ENCODE results near the gene RGCC. TPM values are rescaled to one million over a fixed set of nuclear protein-coding genes. Genes with fewer than 3 reads are reported as not detected.
A peak's percentile ranks its signal among the peaks of the same experiment; 100 is the strongest.
"Not testable (repeated sequence)": the region's sequence is repeated elsewhere in the genome, so short reads cannot be mapped to it uniquely, and the experiment has no call there.

RGCC gene
- total and polyA plus RNA-seq, 5 donors: 19.3 to 59.5 (median 28.4) TPM

GRCh38 chr13:41420146-41420545 lies 37.2 kb upstream of the RGCC start:
- intact Hi-C loops (cut with DNase I): no loop called here
- no peak for DNase-seq
- no peak for ATAC-seq
- Histone ChIP-seq H3K9me3 (ENCODE audit: control insufficient read depth, low read length) (no peaks in the 10 kb centered on the region), H3K4me1 (ENCODE audit: control insufficient read depth, insufficient read depth, low read length) (no peaks in the 10 kb centered on the region), H3K27me3 (ENCODE audit: control insufficient read depth, insufficient read depth) (no peaks in the 10 kb centered on the region), H3K27ac (ENCODE audit: low read length) (no peak overlapping the region), H3K4me3 (ENCODE audit: low read length) (no peak overlapping the region)
- 85% methylated on average over 4 of the region's 4 CpGs for WGBS

- H3K27ac ChIP-seq (ENCODE audit: low read length); ATAC-seq; H3K4me1 ChIP-seq (ENCODE audit: control insufficient read depth, insufficient read depth, low read length); H3K4me3 ChIP-seq (ENCODE audit: low read length); DNase-seq; H3K9me3 ChIP-seq (ENCODE audit: control insufficient read depth, low read length); H3K27me3 ChIP-seq (ENCODE audit: control insufficient read depth, insufficient read depth); intact Hi-C loops (cut with DNase I): not testable (repeated sequence)
- WGBS: 71% methylated on average over 6 of the region's 6 CpGs
Observed at GRCh38 chr13:41421330-41421729, 36.0 kb upstream of the RGCC start.

GRCh38 chr13:41421983-41422382 lies 35.4 kb upstream of the RGCC start:
- ATAC-seq; H3K27me3 ChIP-seq (ENCODE audit: control insufficient read depth, insufficient read depth); H3K4me1 ChIP-seq (ENCODE audit: control insufficient read depth, insufficient read depth, low read length); intact Hi-C loops (cut with DNase I); DNase-seq; H3K27ac ChIP-seq (ENCODE audit: low read length); H3K9me3 ChIP-seq (ENCODE audit: control insufficient read depth, low read length); H3K4me3 ChIP-seq (ENCODE audit: low read length): not testable (repeated sequence)
- WGBS: 74% methylated on average over 7 of the region's 7 CpGs

- H3K9me3 ChIP-seq (ENCODE audit: control insufficient read depth, low read length); H3K4me1 ChIP-seq (ENCODE audit: control insufficient read depth, insufficient read depth, low read length); DNase-seq; H3K27me3 ChIP-seq (ENCODE audit: control insufficient read depth, insufficient read depth); ATAC-seq; H3K27ac ChIP-seq (ENCODE audit: low read length); intact Hi-C loops (cut with DNase I); H3K4me3 ChIP-seq (ENCODE audit: low read length): not testable (repeated sequence)
- WGBS: 70% methylated on average over 13 of the region's 13 CpGs
Observed at GRCh38 chr13:41423259-41423658, 34.1 kb upstream of the RGCC start.

GRCh38 chr13:41424675-41425074 lies 32.7 kb upstream of the RGCC start:
- intact Hi-C loops (cut with DNase I); ATAC-seq; DNase-seq; H3K27ac ChIP-seq (ENCODE audit: low read length); H3K27me3 ChIP-seq (ENCODE audit: control insufficient read depth, insufficient read depth); H3K4me3 ChIP-seq (ENCODE audit: low read length); H3K4me1 ChIP-seq (ENCODE audit: control insufficient read depth, insufficient read depth, low read length); H3K9me3 ChIP-seq (ENCODE audit: control insufficient read depth, low read length): not testable (repeated sequence)
- 96% methylated on average over 6 of the region's 6 CpGs for WGBS

GRCh38 chr13:41426047-41426446 lies 31.3 kb upstream of the RGCC start:
- H3K4me1 ChIP-seq (ENCODE audit: control insufficient read depth, insufficient read depth, low read length): no peaks in the 10 kb centered on the region
- no peaks in the 10 kb centered on the region for H3K9me3 ChIP-seq (ENCODE audit: control insufficient read depth, low read length)
- ATAC-seq: no peak
- WGBS: 75% methylated on average over 22 of the region's 22 CpGs
- H3K27ac ChIP-seq (ENCODE audit: low read length): no peak overlapping the region
- H3K27me3 ChIP-seq (ENCODE audit: control insufficient read depth, insufficient read depth): no peaks in the 10 kb centered on the region
- intact Hi-C loops (cut with DNase I): no loop called here
- no peak for DNase-seq
- no peak overlapping the region for H3K4me3 ChIP-seq (ENCODE audit: low read length)

- H3K27me3 ChIP-seq (ENCODE audit: control insufficient read depth, insufficient read depth): no peaks in the 10 kb centered on the region
- no peaks in the 10 kb centered on the region for H3K4me1 ChIP-seq (ENCODE audit: control insufficient read depth, insufficient read depth, low read length)
- DNase-seq: no peak
- no peak overlapping the region for H3K27ac ChIP-seq (ENCODE audit: low read length)
- WGBS: 31% methylated on average over 15 of the region's 17 CpGs
- H3K4me3 ChIP-seq (ENCODE audit: low read length): peak overlapping the region; percentile 26
- no peak for ATAC-seq
- intact Hi-C loops (cut with DNase I): no loop called here
- H3K9me3 ChIP-seq (ENCODE audit: control insufficient read depth, low read length): no peaks in the 10 kb centered on the region
Observed at GRCh38 chr13:41427666-41428065, 29.7 kb upstream of the RGCC start.

GRCh38 chr13:41428155-41428554 lies 29.2 kb upstream of the RGCC start:
- peak overlapping the region; percentile 26 for H3K4me3 ChIP-seq (ENCODE audit: low read length)
- WGBS: 12% methylated on average over 32 of the region's 32 CpGs
- DNase-seq (no peak), ATAC-seq (peak in 1 of 2 donors; percentile 42)
- H3K9me3 ChIP-seq (ENCODE audit: control insufficient read depth, low read length): no peaks in the 10 kb centered on the region
- no peak overlapping the region for H3K27ac ChIP-seq (ENCODE audit: low read length)
- intact Hi-C loops (cut with DNase I): no loop called here
- no peaks in the 10 kb centered on the region for H3K4me1 ChIP-seq (ENCODE audit: control insufficient read depth, insufficient read depth, low read length)
- H3K27me3 ChIP-seq (ENCODE audit: control insufficient read depth, insufficient read depth): no peaks in the 10 kb centered on the region

- H3K27ac ChIP-seq (ENCODE audit: low read length); DNase-seq; H3K9me3 ChIP-seq (ENCODE audit: control insufficient read depth, low read length); H3K4me3 ChIP-seq (ENCODE audit: low read length); intact Hi-C loops (cut with DNase I); H3K27me3 ChIP-seq (ENCODE audit: control insufficient read depth, insufficient read depth); ATAC-seq; H3K4me1 ChIP-seq (ENCODE audit: control insufficient read depth, insufficient read depth, low read length): not testable (repeated sequence)
- whole genome bisulfite sequencing: 80% methylated on average over 6 of the region's 6 CpGs
Observed at GRCh38 chr13:41434030-41434429, 23.3 kb upstream of the RGCC start.

- H3K4me1 ChIP-seq (ENCODE audit: control insufficient read depth, insufficient read depth, low read length): no peaks in the 10 kb centered on the region
- no peaks in the 10 kb centered on the region for H3K27me3 ChIP-seq (ENCODE audit: control insufficient read depth, insufficient read depth)
- WGBS: 75% methylated on average over 6 of the region's 6 CpGs
Observed at GRCh38 chr13:41434831-41435520, 22.4 kb upstream of the RGCC start.

GRCh38 chr13:41443969-41444368 lies 13.4 kb upstream of the RGCC start:
- H3K27ac ChIP-seq (ENCODE audit: low read length): no peak overlapping the region
- no peaks in the 10 kb centered on the region for H3K27me3 ChIP-seq (ENCODE audit: control insufficient read depth, insufficient read depth)
- WGBS: 90% methylated on average over 5 of the region's 5 CpGs
- DNase-seq (no peak), ATAC-seq (no peak)
- intact Hi-C loops (cut with DNase I): no loop called here
- H3K4me3 ChIP-seq (ENCODE audit: low read length): no peak overlapping the region
- no peaks in the 10 kb centered on the region for H3K4me1 ChIP-seq (ENCODE audit: control insufficient read depth, insufficient read depth, low read length)
- no peaks in the 10 kb centered on the region for H3K9me3 ChIP-seq (ENCODE audit: control insufficient read depth, low read length)

More at GRCh38 chr13:41434831-41435520, 22.4 kb upstream of the RGCC start:
- Histone ChIP-seq H3K27ac (ENCODE audit: low read length) (no peak overlapping the region), H3K4me3 (ENCODE audit: low read length) (no peak overlapping the region), H3K9me3 (ENCODE audit: control insufficient read depth, low read length) (no peaks in the 10 kb centered on the region)
- DNase-seq (no peak), ATAC-seq (no peak)
- intact Hi-C loops (cut with DNase I): no loop called here

- Histone ChIP-seq H3K27ac (ENCODE audit: low read length) (no peak overlapping the region), H3K9me3 (ENCODE audit: control insufficient read depth, low read length) (no peaks in the 10 kb centered on the region), H3K4me3 (ENCODE audit: low read length) (no peak overlapping the region), H3K4me1 (ENCODE audit: control insufficient read depth, insufficient read depth, low read length) (no peaks in the 10 kb centered on the region), H3K27me3 (ENCODE audit: control insufficient read depth, insufficient read depth) (no peaks in the 10 kb centered on the region)
- ATAC-seq (no peak), DNase-seq (no peak)
- intact Hi-C loops (cut with DNase I): no loop called here
- WGBS: 88% methylated on average over 3 of the region's 3 CpGs
Observed at GRCh38 chr13:41452462-41452861, 4.9 kb upstream of the RGCC start.
